GM23248 (cell line): ENCODE data around the gene GPATCH1. TPM values are rescaled to one million over a fixed set of nuclear protein-coding genes. Genes with fewer than 3 reads are reported as not detected.
"Not testable (repeated sequence)": the region's sequence is repeated elsewhere in the genome, so short reads cannot be mapped to it uniquely, and the experiment has no call there.

Experiments
- DNase-seq: peaks from one replicate; pipeline ENCODE4 v3.0.0-alpha.2; 2015
- H2AFZ ChIP-seq: fragments of 200-600 bp; sonication (generic); 2 replicates; pipeline ENCODE4 v1.6.1; 2016; ENCODE audit warnings: antibody characterized with exemption
- H3F3A ChIP-seq: fragments of 200-600 bp; sonication (generic); 2 replicates; pipeline ENCODE4 v1.6.1; 2016; ENCODE audit warnings: mild to moderate bottlenecking, antibody characterized with exemption, mixed run types; ENCODE audit not compliant: insufficient read depth
- H3K27ac ChIP-seq: fragments of 200-600 bp; sonication (generic); 2 replicates; pipeline ENCODE4 v1.5.1; 2016; ENCODE audit warnings: mild to moderate bottlenecking
- H3K27me3 ChIP-seq: fragments of 200-600 bp; sonication (generic); replicated peaks from 2 replicates; pipeline ENCODE4 v1.6.1; 2016; ENCODE audit warnings: mild to moderate bottlenecking; ENCODE audit not compliant: insufficient read depth
- H3K36me3 ChIP-seq: fragments of 200-600 bp; sonication (generic); 2 replicates; pipeline ENCODE4 v1.6.1; 2016; ENCODE audit warnings: low read depth, mild to moderate bottlenecking
- H3K4me1 ChIP-seq: fragments of 200-600 bp; sonication (generic); 2 replicates; pipeline ENCODE4 v1.6.1; 2016; ENCODE audit warnings: mild to moderate bottlenecking; ENCODE audit not compliant: insufficient read depth
- H3K4me2 ChIP-seq: fragments of 200-600 bp; sonication (generic); one replicate; pipeline ENCODE4 v1.6.1; 2016; ENCODE audit warnings: mild to moderate bottlenecking; ENCODE audit not compliant: unreplicated experiment
- H3K4me3 ChIP-seq: fragments of 200-600 bp; sonication (generic); 2 replicates; pipeline ENCODE4 v1.5.1; 2016; ENCODE audit warnings: mild to moderate bottlenecking
- H3K79me2 ChIP-seq: fragments of 200-600 bp; sonication (generic); 2 replicates; pipeline ENCODE4 v1.6.1; 2016; ENCODE audit warnings: mild to moderate bottlenecking; ENCODE audit not compliant: insufficient read depth
- H3K9ac ChIP-seq: fragments of 200-600 bp; sonication (generic); 2 replicates; pipeline ENCODE4 v1.6.1; 2016; ENCODE audit warnings: mild to moderate bottlenecking
- H3K9me2 ChIP-seq: fragments of 200-600 bp; sonication (generic); 2 replicates; pipeline ENCODE4 v1.6.1; 2016; ENCODE audit warnings: mixed run types, mild to moderate bottlenecking, moderate library complexity; ENCODE audit not compliant: insufficient read depth
- H3K9me3 ChIP-seq: fragments of 200-600 bp; sonication (generic); one replicate; pipeline ENCODE4 v1.6.1; 2017; ENCODE audit warnings: low read depth
- H4K20me1 ChIP-seq: fragments of 200-600 bp; sonication (generic); 2 replicates; pipeline ENCODE4 v1.6.0; 2016; ENCODE audit not compliant: insufficient read depth
- EZH2 ChIP-seq: fragments of 200-600 bp; sonication (generic); IDR thresholded peaks from 2 replicates; pipeline ENCODE4 v1.6.1; 2018; ENCODE audit warnings: antibody characterized with exemption, mild to moderate bottlenecking; ENCODE audit not compliant: insufficient read depth, poor library complexity, severe bottlenecking
- EZH2phosphoT487 ChIP-seq: fragments of 200-600 bp; sonication (generic); IDR thresholded peaks from 2 replicates; pipeline ENCODE4 v1.6.1; 2018; ENCODE audit warnings: antibody characterized with exemption, moderate library complexity, mild to moderate bottlenecking, low read depth; ENCODE audit not compliant: insufficient read depth
- WGBS, 2 experiments: methylation state at CpG; one replicate each; pipeline ENCODE4 v1.1.6; 2015 to 2017; ENCODE audit warnings: low lambda C conversion rate in 2 of 2, low coverage in 1 of 2; ENCODE audit errors: missing lambda C conversion rate in 2 of 2; 5-methylcytosine and 5-hydroxymethylcytosine counted together
- in situ Hi-C: fragments of 300-500 bp; cut with MboI; formaldehyde crosslinking; loops from 2 replicates; pipeline ENCODE4 v1.15.0; 2020
- polyA plus RNA-seq: library from polyadenylated mRNA; unstranded; fragments of >200 nt; fragmentation: Nextera tagmentation; extraction: Ambion mirVana; gene quantifications from 2 replicates; pipeline ENCODE4 v1.2.1, GENCODE V29; 2016
- total RNA-seq: library from RNA; depleted of rRNA; stranded (reverse); fragments of >200 nt; shearing (Covaris generic); gene quantifications from 2 replicates; pipeline ENCODE4 v1.2.3, GENCODE V29; 2014

Gene GPATCH1
- total and polyA plus RNA-seq, 2 experiments from 2014 or later = 5.1 to 6.5 TPM

GRCh38 chr19:33143897-33144405, 63.0 kb downstream of the GPATCH1 start:
- WGBS, 2 experiments = 13 to 14% methylated on average over 23 of the region's 23 CpGs
- peak overlapping the region; percentile 41 for H3K9ac ChIP-seq
- H4K20me1 ChIP-seq = no peaks in the 10 kb centered on the region
- in situ Hi-C loops = no loop called here
- no peak for TF ChIP-seq EZH2
- TF ChIP-seq EZH2phosphoT487 = no peak
- H3K4me1 ChIP-seq = no peaks in the 10 kb centered on the region
- no peaks in the 10 kb centered on the region for H3K79me2 ChIP-seq
- H3K9me2 ChIP-seq = no peaks in the 10 kb centered on the region
- H2AFZ ChIP-seq = peak overlapping the region; percentile 76
- no peaks in the 10 kb centered on the region for H3K36me3 ChIP-seq
- peak; percentile 76 for DNase-seq
- H3K27ac ChIP-seq = no peak overlapping the region
- H3K27me3 ChIP-seq = no peaks in the 10 kb centered on the region
- H3K4me2 ChIP-seq = peak overlapping the region; percentile 57
- no peaks in the 10 kb centered on the region for H3F3A ChIP-seq
- peak overlapping the region; percentile 58 for H3K4me3 ChIP-seq
- no peaks in the 10 kb centered on the region for H3K9me3 ChIP-seq

- Histone ChIP-seq H3K4me2 (no peak overlapping the region), H3K9me2 (no peaks in the 10 kb centered on the region), H3K9me3 (no peaks in the 10 kb centered on the region), H3K79me2 (no peaks in the 10 kb centered on the region), H3K4me3 (no peak overlapping the region), H3F3A (no peaks in the 10 kb centered on the region), H3K4me1 (no peaks in the 10 kb centered on the region), H3K27ac (no peak overlapping the region), H4K20me1 (no peaks in the 10 kb centered on the region), H3K27me3 (no peaks in the 10 kb centered on the region), H3K36me3 (no peaks in the 10 kb centered on the region), H3K9ac (no peak overlapping the region), H2AFZ (no peak overlapping the region)
- 81 to 85% methylated on average over 9 of the region's 9 CpGs for WGBS, 2 experiments
- no peak for TF ChIP-seq EZH2
- no peak for TF ChIP-seq EZH2phosphoT487
- in situ Hi-C loops = no loop called here
- no peak for DNase-seq
These were observed 65.2 kb downstream of the GPATCH1 start for GRCh38 chr19:33146209-33146608.

DNA sequence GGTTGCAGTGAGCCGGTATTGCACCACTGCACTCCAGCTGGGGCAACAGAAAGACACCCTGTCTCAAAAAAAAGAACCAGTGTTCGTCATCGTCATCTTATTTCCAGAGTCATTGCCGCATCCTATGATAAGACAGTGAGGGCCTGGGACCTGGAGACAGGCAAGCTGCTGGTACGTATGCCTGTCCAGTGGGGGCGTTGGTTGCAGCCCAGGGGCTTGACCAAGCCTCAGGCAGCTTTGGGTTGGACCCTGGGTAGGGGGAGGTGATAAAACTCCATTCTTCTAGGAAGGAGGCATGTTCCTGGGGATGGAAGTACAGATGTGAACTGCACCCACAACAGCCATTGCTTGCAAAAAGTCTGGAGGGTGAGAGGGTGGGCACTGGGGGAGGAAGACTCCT, 66.6 kb downstream of the GPATCH1 start:
- Histone ChIP-seq H3K9me2 (no peaks in the 10 kb centered on the region), H3K36me3 (no peaks in the 10 kb centered on the region), H3K9me3 (no peaks in the 10 kb centered on the region), H3K27me3 (no peaks in the 10 kb centered on the region), H3K4me3 (no peak overlapping the region), H2AFZ (no peak overlapping the region), H3K9ac (no peak overlapping the region), H4K20me1 (no peaks in the 10 kb centered on the region), H3F3A (no peaks in the 10 kb centered on the region), H3K79me2 (no peaks in the 10 kb centered on the region), H3K4me2 (no peak overlapping the region), H3K27ac (no peak overlapping the region), H3K4me1 (no peaks in the 10 kb centered on the region)
- TF ChIP-seq EZH2 (no peak), EZH2phosphoT487 (no peak)
- in situ Hi-C loops = no loop called here
- no peak for DNase-seq
- 92 to 93% methylated on average over 6 of the region's 6 CpGs for WGBS, 2 experiments

- Histone ChIP-seq H4K20me1 (no peaks in the 10 kb centered on the region), H3K9ac (no peak overlapping the region), H3K36me3 (no peaks in the 10 kb centered on the region), H3K9me2 (no peaks in the 10 kb centered on the region), H2AFZ (no peak overlapping the region), H3K79me2 (no peaks in the 10 kb centered on the region), H3K9me3 (no peaks in the 10 kb centered on the region), H3K4me1 (no peaks in the 10 kb centered on the region), H3K4me2 (no peak overlapping the region), H3K27me3 (no peaks in the 10 kb centered on the region), H3F3A (no peaks in the 10 kb centered on the region), H3K27ac (no peak overlapping the region), H3K4me3 (no peak overlapping the region)
- WGBS, 2 experiments = 63 to 67% methylated on average over 14 of the region's 14 CpGs
- in situ Hi-C loops = no loop called here
- TF ChIP-seq EZH2 (no peak), EZH2phosphoT487 (no peak)
- no peak for DNase-seq
These were observed 70.0 kb downstream of the GPATCH1 start for GRCh38 chr19:33150852-33151518.

GRCh38 chr19:33152176-33152575, 71.2 kb downstream of the GPATCH1 start:
- H3K4me1 ChIP-seq = no peaks in the 10 kb centered on the region
- H3K4me3 ChIP-seq = no peak overlapping the region
- H3K27me3 ChIP-seq = no peaks in the 10 kb centered on the region
- TF ChIP-seq EZH2 = no peak
- DNase-seq = no peak
- no peaks in the 10 kb centered on the region for H3K9me2 ChIP-seq
- H3K27ac ChIP-seq = no peak overlapping the region
- H2AFZ ChIP-seq = no peak overlapping the region
- H3K36me3 ChIP-seq = no peaks in the 10 kb centered on the region
- no peak overlapping the region for H3K4me2 ChIP-seq
- no peaks in the 10 kb centered on the region for H3K9me3 ChIP-seq
- 76 to 81% methylated on average over 2 of the region's 2 CpGs for WGBS, 2 experiments
- no peaks in the 10 kb centered on the region for H3K79me2 ChIP-seq
- no peak overlapping the region for H3K9ac ChIP-seq
- H3F3A ChIP-seq = no peaks in the 10 kb centered on the region
- no peaks in the 10 kb centered on the region for H4K20me1 ChIP-seq
- in situ Hi-C loops = no loop called here

- 70 to 73% methylated on average over 4 of the region's 4 CpGs for WGBS, 2 experiments
- H3K9ac ChIP-seq, H3K36me3 ChIP-seq, in situ Hi-C loops, H3K4me3 ChIP-seq, H3K4me2 ChIP-seq, H3K4me1 ChIP-seq, H2AFZ ChIP-seq, H3K9me2 ChIP-seq, DNase-seq, H3K79me2 ChIP-seq, H3K9me3 ChIP-seq, H3K27ac ChIP-seq, H4K20me1 ChIP-seq, H3K27me3 ChIP-seq, H3F3A ChIP-seq: not testable (repeated sequence)
These were observed 71.6 kb downstream of the GPATCH1 start for GRCh38 chr19:33152625-33153024.

- not testable (repeated sequence) for H3K4me1 ChIP-seq, H3K27ac ChIP-seq
- 66 to 74% methylated on average over 6 of the region's 6 CpGs for WGBS, 2 experiments
These were observed 73.3 kb downstream of the GPATCH1 start for GRCh38 chr19:33154313-33154712.

More at GRCh38 chr19:33154313-33154712, 73.3 kb downstream of the GPATCH1 start:
- DNase-seq, H2AFZ ChIP-seq, H3K9me3 ChIP-seq, H4K20me1 ChIP-seq, in situ Hi-C loops, H3F3A ChIP-seq, H3K4me3 ChIP-seq, H3K9me2 ChIP-seq, H3K36me3 ChIP-seq, H3K79me2 ChIP-seq, H3K4me2 ChIP-seq, H3K9ac ChIP-seq, H3K27me3 ChIP-seq: not testable (repeated sequence)
